Caco-2 (cell line): ENCODE data around the gene TJP3. TPM values are rescaled to one million over a fixed set of nuclear protein-coding genes. Genes with fewer than 3 reads are reported as not detected.

Experiments used
- BruUV-seq: library from RNA; stranded (reverse); fragments of 400-500 nt; replicated peaks from 2 replicates; lab custom pipeline; 2021; lab: Mats Ljungman, UMichigan
- CTCF ChIA-PET: fragments of 300-600 bp; sonication (Branson Sonifier 250); formaldehyde crosslinking; loops from one replicate; lab custom pipeline; 2022; ENCODE audit warnings: antibody characterized with exemption; lab: Charles Lee
- POLR2A ChIA-PET: fragments of 300-600 bp; sonication (Branson Sonifier 250); formaldehyde crosslinking; loops from one replicate; lab custom pipeline; 2022; ENCODE audit warnings: antibody characterized with exemption; lab: Charles Lee
- DNase-seq, 2 experiments: peaks; one replicate each; pipeline versions ENCODE4 v3.0.0 to v3.0.0-alpha.2; 2020 to 2022
- H3K27me3 ChIP-seq: replicated peaks from 2 replicates; pipeline ENCODE4 v1.6.0; 2011; ENCODE audit warnings: low read length; ENCODE audit not compliant: control insufficient read depth, insufficient read depth
- H3K36me3 ChIP-seq: 2 replicates; pipeline ENCODE4 v1.5.1; 2011; ENCODE audit warnings: low read length; ENCODE audit not compliant: control insufficient read depth, insufficient read depth
- H3K4me1 ChIP-seq: fragments of 250-450 bp; sonication (Bioruptor Pico); 2 replicates; pipeline ENCODE4 v1.5.1; 2020; ENCODE audit warnings: mild to moderate bottlenecking
- H3K4me3 ChIP-seq: 2 replicates; pipeline ENCODE4 v1.5.1; 2011; ENCODE audit warnings: low read depth, mild to moderate bottlenecking, control low read depth, low read length
- H3K9me3 ChIP-seq: fragments of 250-450 bp; sonication (Bioruptor Pico); 2 replicates; pipeline ENCODE4 v1.5.1; 2020; ENCODE audit warnings: mild to moderate bottlenecking, moderate library complexity
- H3K27ac Mint-ChIP-seq: one replicate; pipeline ENCODE4 v1.8.0; 2022; ENCODE audit warnings: mixed read lengths; ENCODE audit not compliant: unreplicated experiment
- H3K27me3 Mint-ChIP-seq: one replicate; pipeline ENCODE4 v1.8.0; 2022; ENCODE audit warnings: mixed read lengths; ENCODE audit not compliant: insufficient read depth, unreplicated experiment
- H3K36me3 Mint-ChIP-seq: one replicate; pipeline ENCODE4 v1.8.0; 2022; ENCODE audit warnings: mild to moderate bottlenecking, mixed read lengths; ENCODE audit not compliant: insufficient read depth, unreplicated experiment
- H3K4me1 Mint-ChIP-seq: one replicate; pipeline ENCODE4 v1.8.0; 2022; ENCODE audit warnings: low read depth, mixed read lengths; ENCODE audit not compliant: unreplicated experiment
- H3K4me3 Mint-ChIP-seq: one replicate; pipeline ENCODE4 v1.8.0; 2022; ENCODE audit warnings: mild to moderate bottlenecking, moderate library complexity, mixed read lengths; ENCODE audit not compliant: unreplicated experiment
- H3K9me3 Mint-ChIP-seq: one replicate; pipeline ENCODE4 v1.8.0; 2022; ENCODE audit warnings: mixed read lengths; ENCODE audit not compliant: unreplicated experiment
- intact Hi-C: fragments of 100-400 bp; cut with micrococcal nuclease; formaldehyde crosslinking; loops from one replicate; pipeline ENCODE4 v1.10.0; 2022; ENCODE audit not compliant: unreplicated experiment
- total RNA-seq: library from RNA; stranded (reverse); gene quantifications from 2 replicates; pipeline ENCODE4 v1.2.3, GENCODE V29; 2022
- TF ChIP-seq, protein P1 (sequence below), 2 experiments: fragments of 200-600 bp in 1 of 2; IDR thresholded peaks; 1 replicate in 1 of 2; 2 replicates in 1 of 2; pipeline versions ENCODE4 v1.5.1 to v1.8.0; 2011 to 2022; ENCODE audit warnings: antibody characterized with exemption in 1 of 2, control low read depth in 1 of 2, inconsistent platforms in 1 of 2, low read depth in 1 of 2, low read length in 1 of 2, mild to moderate bottlenecking in 1 of 2, moderate library complexity in 1 of 2; ENCODE audit not compliant: insufficient read depth in 1 of 2, severe bottlenecking in 1 of 2, unreplicated experiment in 1 of 2

The TJP3 gene
- total RNA-seq, 1 experiment from 2014 or later: 83.6 TPM

DNA sequence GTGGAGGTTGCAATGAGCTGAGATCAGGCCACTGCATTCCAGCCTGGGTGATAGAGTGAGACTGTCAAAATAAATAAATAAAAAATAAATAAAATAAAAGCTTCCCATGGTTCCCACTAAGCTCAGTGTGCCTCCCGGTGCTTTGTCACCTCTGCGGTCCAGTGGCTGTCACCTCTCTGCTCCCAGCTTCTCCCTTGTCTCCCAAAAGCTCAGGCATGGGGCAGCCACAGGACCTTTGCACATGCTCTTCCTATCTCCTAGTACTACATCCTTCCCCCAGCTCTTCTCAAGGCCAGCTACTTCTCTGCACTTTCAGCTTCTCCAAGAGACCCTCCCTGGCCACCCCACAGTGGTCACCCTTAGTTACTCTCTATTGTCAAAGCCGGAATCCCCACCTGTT, 85.6 kb downstream of the TJP3 start:
- no peaks in the 10 kb centered on the region for H3K36me3 Mint-ChIP-seq
- Histone ChIP-seq H3K9me3 (no peaks in the 10 kb centered on the region), H3K4me3 (no peak overlapping the region), H3K36me3 (no peaks in the 10 kb centered on the region), H3K27me3 (no peaks in the 10 kb centered on the region), H3K4me1 (no peaks in the 10 kb centered on the region)
- intact Hi-C loops: no loop called here
- peaks cover 6% of the 10 kb centered on the region for H3K27me3 Mint-ChIP-seq
- DNase-seq: no peak
- ChIA-PET CTCF (no interaction called here), POLR2A (no interaction called here)
- no TSS peak for BruUV-seq
- no peak overlapping the region for H3K4me3 Mint-ChIP-seq
- no peak overlapping the region for H3K27ac Mint-ChIP-seq
- TF ChIP-seq, protein P1, sequence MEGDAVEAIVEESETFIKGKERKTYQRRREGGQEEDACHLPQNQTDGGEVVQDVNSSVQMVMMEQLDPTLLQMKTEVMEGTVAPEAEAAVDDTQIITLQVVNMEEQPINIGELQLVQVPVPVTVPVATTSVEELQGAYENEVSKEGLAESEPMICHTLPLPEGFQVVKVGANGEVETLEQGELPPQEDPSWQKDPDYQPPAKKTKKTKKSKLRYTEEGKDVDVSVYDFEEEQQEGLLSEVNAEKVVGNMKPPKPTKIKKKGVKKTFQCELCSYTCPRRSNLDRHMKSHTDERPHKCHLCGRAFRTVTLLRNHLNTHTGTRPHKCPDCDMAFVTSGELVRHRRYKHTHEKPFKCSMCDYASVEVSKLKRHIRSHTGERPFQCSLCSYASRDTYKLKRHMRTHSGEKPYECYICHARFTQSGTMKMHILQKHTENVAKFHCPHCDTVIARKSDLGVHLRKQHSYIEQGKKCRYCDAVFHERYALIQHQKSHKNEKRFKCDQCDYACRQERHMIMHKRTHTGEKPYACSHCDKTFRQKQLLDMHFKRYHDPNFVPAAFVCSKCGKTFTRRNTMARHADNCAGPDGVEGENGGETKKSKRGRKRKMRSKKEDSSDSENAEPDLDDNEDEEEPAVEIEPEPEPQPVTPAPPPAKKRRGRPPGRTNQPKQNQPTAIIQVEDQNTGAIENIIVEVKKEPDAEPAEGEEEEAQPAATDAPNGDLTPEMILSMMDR (IDR thresholded peaks at IDR 0.05; ENCODE audit: insufficient read depth in 1 of 2, low read depth in 1 of 2, low read length in 1 of 2, severe bottlenecking in 1 of 2, unreplicated experiment in 1 of 2): no peak
- no peaks in the 10 kb centered on the region for H3K4me1 Mint-ChIP-seq
- no peaks in the 10 kb centered on the region for H3K9me3 Mint-ChIP-seq

DNA sequence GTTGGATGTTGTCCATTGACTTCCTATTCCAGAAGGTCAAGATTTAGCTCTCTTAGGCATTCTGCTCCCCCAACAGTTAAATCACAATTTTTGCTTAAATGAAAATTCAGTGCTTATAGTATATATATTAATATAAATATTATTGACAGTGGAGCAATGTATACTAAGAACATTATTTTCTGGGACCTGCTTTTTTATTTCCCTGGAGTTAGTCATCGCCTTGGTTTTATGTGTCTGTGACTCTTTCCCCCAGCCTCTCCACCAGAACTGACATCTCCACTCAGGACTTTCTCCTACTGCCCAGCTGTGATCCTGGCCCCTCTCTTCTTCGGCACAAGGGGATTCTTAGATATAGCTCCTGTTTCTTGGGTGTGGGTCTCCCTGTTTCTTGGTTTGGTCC, 88.2 kb downstream of the TJP3 start:
- Mint-ChIP-seq H3K36me3 (no peaks in the 10 kb centered on the region), H3K9me3 (no peaks in the 10 kb centered on the region), H3K4me3 (no peak overlapping the region), H3K4me1 (no peaks in the 10 kb centered on the region), H3K27ac (no peak overlapping the region), H3K27me3 (peaks cover 8% of the 10 kb centered on the region)
- intact Hi-C loops: no loop called here
- H3K9me3 ChIP-seq: no peaks in the 10 kb centered on the region
- DNase-seq: no peak
- POLR2A ChIA-PET: interaction anchor here (1.0 kb wide), 1 partner anchor 33 kb away, joined by 4 read pairs; no protein-coding TSS in a partner anchor
- H3K36me3 ChIP-seq: no peaks in the 10 kb centered on the region
- H3K4me1 ChIP-seq: no peaks in the 10 kb centered on the region
- H3K4me3 ChIP-seq: no peak overlapping the region
- no TSS peak for BruUV-seq
- no peaks in the 10 kb centered on the region; the same call in 1 of the 2 replicates for H3K27me3 ChIP-seq
- TF ChIP-seq, protein P1 (IDR thresholded peaks at IDR 0.05; ENCODE audit: insufficient read depth in 1 of 2, low read depth in 1 of 2, low read length in 1 of 2, severe bottlenecking in 1 of 2, unreplicated experiment in 1 of 2): no peak
- CTCF ChIA-PET: no interaction called here

DNA sequence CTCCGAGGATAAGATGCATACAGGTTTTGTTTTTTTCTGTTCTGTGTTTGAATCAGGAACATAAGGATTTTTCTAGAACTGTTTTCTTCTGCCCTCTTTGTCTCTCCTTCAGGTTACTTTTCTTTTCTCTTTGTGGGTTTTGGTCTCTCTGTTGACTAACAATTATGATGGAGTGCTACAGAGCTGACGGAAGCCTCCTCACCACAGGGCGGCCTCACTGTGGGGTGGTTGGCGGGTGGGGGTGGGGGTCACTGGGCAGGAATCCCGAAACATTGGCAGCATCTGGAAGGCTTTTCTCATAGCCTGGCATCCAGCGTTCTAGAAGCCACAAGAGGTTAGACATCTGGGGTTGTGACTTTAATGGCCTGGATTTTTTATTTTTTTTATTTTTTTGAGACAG, 90.0 kb downstream of the TJP3 start:
- H3K27me3 Mint-ChIP-seq: peaks cover 5% of the 10 kb centered on the region

More for the DNA sequence above, 90.0 kb downstream of the TJP3 start:
- no peak for DNase-seq
- Histone ChIP-seq H3K4me1 (no peaks in the 10 kb centered on the region), H3K36me3 (no peaks in the 10 kb centered on the region), H3K9me3 (no peaks in the 10 kb centered on the region), H3K27me3 (no peaks in the 10 kb centered on the region; the same call in 1 of the 2 replicates), H3K4me3 (no peak overlapping the region)
- Mint-ChIP-seq H3K9me3 (no peaks in the 10 kb centered on the region), H3K27ac (no peak overlapping the region), H3K4me3 (no peak overlapping the region), H3K36me3 (no peaks in the 10 kb centered on the region), H3K4me1 (no peaks in the 10 kb centered on the region)
- POLR2A ChIA-PET: interaction anchor here (0.5 kb wide), 1 partner anchor 74 kb away, joined by 4 read pairs; no protein-coding TSS in a partner anchor
- BruUV-seq: no TSS peak
- intact Hi-C loops: no loop called here
- TF ChIP-seq, protein P1 (IDR thresholded peaks at IDR 0.05; ENCODE audit: insufficient read depth in 1 of 2, low read depth in 1 of 2, low read length in 1 of 2, severe bottlenecking in 1 of 2, unreplicated experiment in 1 of 2): no peak
- CTCF ChIA-PET: no interaction called here

Other genes starting within 250 kb of the TJP3 start
- 1.2 and 1.7 TPM in 2 replicates for gene SMIM24, start 227.9 kb upstream of the TJP3 start, total RNA-seq
- not detected in 2 replicates for gene SMIM44, start 224.9 kb upstream of the TJP3 start, total RNA-seq
- 17.4 and 18.3 TPM in 2 replicates for gene DOHH, start 207.7 kb upstream of the TJP3 start, total RNA-seq
- gene FZR1, start 202.1 kb upstream of the TJP3 start, total RNA-seq: 58.1 and 59.1 TPM in 2 replicates
- gene TEKTIP1, start 169.2 kb upstream of the TJP3 start, total RNA-seq: 1.5 and 1.9 TPM in 2 replicates
- 60.6 and 61.7 TPM in 2 replicates for gene MFSD12, start 150.8 kb upstream of the TJP3 start, total RNA-seq
- gene HMG20B, start 135.4 kb upstream of the TJP3 start, total RNA-seq: 33.9 and 34.5 TPM in 2 replicates
- gene GIPC3, start 122.9 kb upstream of the TJP3 start, total RNA-seq: not detected in 2 replicates
- 0.11 TPM in 1 of 2 replicates, not detected in the other for gene TBXA2R, start 101.5 kb upstream of the TJP3 start, total RNA-seq
- gene CACTIN, start 81.6 kb upstream of the TJP3 start, total RNA-seq: 32.2 and 33.9 TPM in 2 replicates
- 24.5 and 27.0 TPM in 2 replicates for gene PIP5K1C, start 7.9 kb upstream of the TJP3 start, total RNA-seq
- gene APBA3, start 53.3 kb downstream of the TJP3 start, total RNA-seq: 22.1 and 23.5 TPM in 2 replicates
- 46.4 and 54.5 TPM in 2 replicates for gene MRPL54, start 54.3 kb downstream of the TJP3 start, total RNA-seq
- gene RAX2, start 63.8 kb downstream of the TJP3 start, total RNA-seq: not detected in 2 replicates
- gene MATK, start 78.0 kb downstream of the TJP3 start, total RNA-seq: 0.29 and 0.72 TPM in 2 replicates
- not detected in 2 replicates for gene ZFR2, start 160.7 kb downstream of the TJP3 start, total RNA-seq
- gene ATCAY, start 172.3 kb downstream of the TJP3 start, total RNA-seq: not detected in 2 replicates
- not detected in 2 replicates for gene NMRK2, start 224.7 kb downstream of the TJP3 start, total RNA-seq